ENCODE measurements around the gene GJA5.

DNA sequence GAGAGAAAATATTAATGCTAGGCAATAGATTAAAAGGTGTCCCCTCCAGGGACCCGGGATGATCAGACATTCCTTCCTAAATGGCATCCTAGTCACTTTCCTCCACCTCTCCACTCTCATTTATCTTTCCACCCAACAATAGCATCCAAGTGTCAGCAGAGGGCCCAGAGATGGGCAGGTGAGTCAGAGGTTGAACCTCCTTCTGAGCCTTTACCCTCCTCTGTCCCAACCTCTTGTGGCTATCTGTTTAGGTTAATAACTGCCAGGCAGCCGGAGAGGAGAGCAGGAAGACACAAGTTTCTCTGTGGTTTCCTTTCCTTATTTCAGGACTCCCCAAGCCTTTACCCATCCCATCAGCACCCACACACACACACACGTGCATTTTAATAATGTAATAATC, 4.1 kb downstream of the GJA5 start:
- TF ChIP-seq, protein P1, sequence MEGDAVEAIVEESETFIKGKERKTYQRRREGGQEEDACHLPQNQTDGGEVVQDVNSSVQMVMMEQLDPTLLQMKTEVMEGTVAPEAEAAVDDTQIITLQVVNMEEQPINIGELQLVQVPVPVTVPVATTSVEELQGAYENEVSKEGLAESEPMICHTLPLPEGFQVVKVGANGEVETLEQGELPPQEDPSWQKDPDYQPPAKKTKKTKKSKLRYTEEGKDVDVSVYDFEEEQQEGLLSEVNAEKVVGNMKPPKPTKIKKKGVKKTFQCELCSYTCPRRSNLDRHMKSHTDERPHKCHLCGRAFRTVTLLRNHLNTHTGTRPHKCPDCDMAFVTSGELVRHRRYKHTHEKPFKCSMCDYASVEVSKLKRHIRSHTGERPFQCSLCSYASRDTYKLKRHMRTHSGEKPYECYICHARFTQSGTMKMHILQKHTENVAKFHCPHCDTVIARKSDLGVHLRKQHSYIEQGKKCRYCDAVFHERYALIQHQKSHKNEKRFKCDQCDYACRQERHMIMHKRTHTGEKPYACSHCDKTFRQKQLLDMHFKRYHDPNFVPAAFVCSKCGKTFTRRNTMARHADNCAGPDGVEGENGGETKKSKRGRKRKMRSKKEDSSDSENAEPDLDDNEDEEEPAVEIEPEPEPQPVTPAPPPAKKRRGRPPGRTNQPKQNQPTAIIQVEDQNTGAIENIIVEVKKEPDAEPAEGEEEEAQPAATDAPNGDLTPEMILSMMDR (conservative IDR thresholded peaks at IDR 0.05; ENCODE audit: low read length) = peak; percentile 20; the same call in 1 of the 2 replicates
- no peak for TF ChIP-seq EZH2phosphoT487 (IDR thresholded peaks at IDR 0.05; ENCODE audit: borderline replicate concordance)

Data from Loucy (cell line).